GM18507 (cell line): ENCODE results near the gene FAM181A.

Experiments
- DNase-seq: peaks from one replicate; pipeline ENCODE4 v3.0.0; 2011; ENCODE audit warnings: low read depth; ENCODE audit not compliant: insufficient read length; ENCODE audit errors: extremely low spot score
- FAIRE-seq: peaks from 2 replicates; lab custom pipeline; 2011; peaks lifted over from hg19 to GRCh38; lab: Jason Lieb, UNC

FAM181A gene

GRCh38 chr14:93926245-93926872, 785 bp upstream of the FAM181A start:
- FAIRE-seq = no peak
- no peak for DNase-seq

- no peak for FAIRE-seq
- no peak for DNase-seq
Observed at GRCh38 chr14:93927800-93928145, 629 bp downstream of the FAM181A start.

- FAIRE-seq (no peak), DNase-seq (no peak)
Observed at GRCh38 chr14:93928184-93929047, 1.3 kb downstream of the FAM181A start.

GRCh38 chr14:93929048-93929535, 1.9 kb downstream of the FAM181A start:
- FAIRE-seq (no peak), DNase-seq (no peak)

GRCh38 chr14:93929657-93930056, 2.5 kb downstream of the FAM181A start:
- DNase-seq (no peak), FAIRE-seq (no peak)

- FAIRE-seq = no peak
- DNase-seq = no peak
Observed at GRCh38 chr14:93930296-93930988, 3.3 kb downstream of the FAM181A start.

GRCh38 chr14:93930989-93931307, 3.8 kb downstream of the FAM181A start:
- FAIRE-seq = no peak
- no peak for DNase-seq

GRCh38 chr14:93932642-93933041, 5.5 kb downstream of the FAM181A start:
- FAIRE-seq (no peak), DNase-seq (no peak)

- no peak for FAIRE-seq
- DNase-seq = no peak
Observed at GRCh38 chr14:93935213-93935612, 8.1 kb downstream of the FAM181A start.

GRCh38 chr14:93936245-93936644, 9.1 kb downstream of the FAM181A start:
- FAIRE-seq = peak; percentile 73
- no peak for DNase-seq

- no peak for DNase-seq
- no peak for FAIRE-seq
Observed at GRCh38 chr14:93936926-93937325, 9.8 kb downstream of the FAM181A start.

GRCh38 chr14:93937519-93937918, 10.4 kb downstream of the FAM181A start:
- FAIRE-seq = no peak
- no peak for DNase-seq

GRCh38 chr14:93938751-93939303, 11.7 kb downstream of the FAM181A start:
- DNase-seq = no peak
- no peak for FAIRE-seq

- FAIRE-seq = peak; percentile 86
- DNase-seq = peak; percentile 76
Observed at GRCh38 chr14:93939304-93940229, 12.4 kb downstream of the FAM181A start.

GRCh38 chr14:93940437-93940836, 13.3 kb downstream of the FAM181A start:
- no peak for FAIRE-seq
- DNase-seq = no peak

GRCh38 chr14:93941293-93941910, 14.3 kb downstream of the FAM181A start:
- no peak for FAIRE-seq
- DNase-seq = no peak

GRCh38 chr14:93943052-93943451, 15.9 kb downstream of the FAM181A start:
- DNase-seq (no peak), FAIRE-seq (no peak)

GRCh38 chr14:93943930-93944329, 16.8 kb downstream of the FAM181A start:
- FAIRE-seq = no peak

More at GRCh38 chr14:93943930-93944329, 16.8 kb downstream of the FAM181A start:
- no peak for DNase-seq
